Heart left ventricle (tissue), 16 donors: ENCODE results near the gene ZNF740. TPM values are rescaled to one million over a fixed set of nuclear protein-coding genes. Genes with fewer than 3 reads are reported as not detected.

Experiments used
- ATAC-seq, 4 donors: fragments of 200-7000 bp; cut with Tn5 transposase; one replicate each; pipeline ENCODE4 v1.9.1; 2020 to 2022; ENCODE audit warnings: moderate library complexity in 4 of 4, mild to moderate bottlenecking in 3 of 4, moderate number of reproducible peaks in 1 of 4
- DNase-seq, 5 donors: peaks; one replicate each; pipeline ENCODE4 v3.0.0-alpha.2; 2020
- H3K27ac ChIP-seq, 12 donors: fragments of 200-600 bp; sonication (generic) in 4 of 12; one replicate each; pipeline versions ENCODE4 v1.5.0 to v1.8.0; 2016 to 2022; ENCODE audit warnings: mild to moderate bottlenecking in 2 of 12
- H3K27me3 ChIP-seq, 9 donors: fragments of 200-600 bp; sonication (generic) in 2 of 9; one replicate each; pipeline versions ENCODE4 v1.5.1 to v1.8.0; 2016 to 2022; ENCODE audit warnings: mild to moderate bottlenecking in 3 of 9
- H3K36me3 ChIP-seq, 9 donors: fragments of 200-600 bp; sonication (generic) in 2 of 9; one replicate each; pipeline versions ENCODE4 v1.5.0 to v1.8.0; 2018 to 2022; ENCODE audit warnings: mild to moderate bottlenecking in 2 of 9
- H3K4me1 ChIP-seq, 12 donors: fragments of 200-600 bp; sonication (generic) in 4 of 12; one replicate each; pipeline versions ENCODE4 v1.5.0 to v1.8.0; 2016 to 2022; ENCODE audit warnings: mild to moderate bottlenecking in 3 of 12
- H3K4me3 ChIP-seq, 12 donors: fragments of 200-600 bp; sonication (generic) in 4 of 12; one replicate each; pipeline versions ENCODE4 v1.5.0 to v1.8.0; 2017 to 2022; ENCODE audit warnings: mild to moderate bottlenecking in 9 of 12, moderate library complexity in 4 of 12
- H3K9me3 ChIP-seq, 12 donors: fragments of 200-600 bp; sonication (generic) in 4 of 12; one replicate each; pipeline versions ENCODE4 v1.5.0 to v1.8.0; 2016 to 2022; ENCODE audit warnings: mild to moderate bottlenecking in 1 of 12
- POLR2A ChIP-seq, 2 donors: fragments of 450-650 bp; IDR thresholded peaks; one replicate each; pipeline ENCODE4 v1.6.1; 2017; ENCODE audit warnings: antibody characterized with exemption in 2 of 2, mild to moderate bottlenecking in 2 of 2, moderate library complexity in 2 of 2
- WGBS, 4 donors: extraction: QIAGEN DNeasy Blood & Tissue Kit in 2 of 4; methylation state at CpG; one replicate each; pipeline versions ENCODE4 v1.1.5 to v1.1.7; 2013 to 2018; 5-methylcytosine and 5-hydroxymethylcytosine counted together
- intact Hi-C, 10 donors: fragments of 100-400 bp; cut with DNase I; formaldehyde crosslinking; loops; one replicate each; pipeline versions ENCODE4 v1.11.1 to v1.14.2; 2022
- polyA plus RNA-seq, 2 donors: library from polyadenylated mRNA; stranded (reverse); fragments of 200-250 nt; gene quantifications; one replicate each; pipeline ENCODE4 v1.2.3, GENCODE V29; 2013
- total RNA-seq, 9 donors: library from RNA; depleted of rRNA in 2 of 9; stranded (reverse); fragments of >200 nt in 2 of 9; fragmentation: NEBNext Ultra II Directional in 3 of 9; extraction: Animal tissue kit (Norgen Biotek cat#: 25700) in 3 of 9; gene quantifications; one replicate each; pipeline versions ENCODE4 v1.1.0 to v1.2.4, GENCODE V29; 2016 to 2023
- TF ChIP-seq, protein P1 (sequence below), 12 donors: fragments of 200-600 bp; sonication (generic) in 4 of 12; IDR thresholded peaks; one replicate each; pipeline versions ENCODE4 v1.5.0 to v1.8.0; 2018 to 2022; ENCODE audit warnings: antibody characterized with exemption in 12 of 12, mild to moderate bottlenecking in 5 of 12
- donor health status: ischemic (EF 13 %, LVEDD 7.1; RV severe dilation, severe dysfunction).
- donor health status: healthy with polysubstance abuse.
- donor health status: DM: no; HTN: yes; CAD: no.
- donor health status: DM: no; HTN: no; CAD: no.
- donor health status: ischemic (EF 25% LVEDD 6.9; RV normal size, moderate dysfunction).
- donor health status: ischemic (EF 25% LVEDD 5.7; RV mildly dilated, moderate dysfunction).
- donor health status: healthy.
- donor health status: DM: yes; HTN: yes; CAD: no.
- donor health status: ischemic (EF 35%, LVEDD 5.7; RV mildly dilated, moderate dysfunction).
- donor health status: nonischemic (EF 11% LVEDD 7.7; RV severe dilation, severe dysfunction).
- donor health status: DM: yes; HTN: yes; CAD: no.
- donor health status: PGD.
- donor health status: ischemic (EF 29% LVEDD 5.4; RV normal size, mild dysfunction).
- donor health status: nonischemic (EF 23%, LVEDD 6.1; RV moderate dilation, normal function).

ZNF740 gene
- total and polyA plus RNA-seq, 11 donors, result 4.8 to 27.4 (median 17.6) TPM

DNA sequence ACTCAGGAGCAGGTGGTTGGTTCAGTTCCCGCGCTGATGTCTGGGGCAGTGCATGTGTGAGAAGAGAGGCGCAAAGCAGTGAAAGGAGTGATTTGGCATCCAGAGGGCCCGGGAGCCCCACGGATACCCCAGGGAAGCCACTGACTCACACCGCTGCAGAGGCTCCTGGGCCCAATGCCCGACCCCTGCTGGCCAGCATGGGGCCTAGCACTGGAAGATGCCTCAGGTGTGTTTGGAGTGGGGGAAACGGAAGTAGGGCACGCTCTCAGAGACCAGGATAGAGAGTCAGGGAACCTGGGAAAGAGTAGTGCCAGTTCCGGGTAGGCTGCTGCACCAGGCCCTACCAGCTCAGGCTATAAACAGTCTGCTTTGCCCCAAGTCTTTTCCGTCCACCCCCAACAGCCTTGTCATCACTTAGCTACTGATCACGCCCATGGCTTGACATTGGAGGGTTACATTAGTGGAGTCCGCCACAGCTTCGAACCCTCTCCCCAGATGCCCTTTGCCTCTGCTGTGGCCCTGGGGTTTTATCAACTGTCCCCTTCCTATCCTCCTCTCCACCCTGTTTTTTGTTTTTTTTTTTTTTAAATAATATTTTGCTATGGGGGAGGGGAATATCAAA lies 9.7 kb downstream of the ZNF740 start:
- 33 to 41% (median 35%) methylated on average over 13 to 14 of the region's 14 CpGs for WGBS, 4 donors
- ATAC-seq, result peak; percentile 52 to 83 (median 76)
- Histone ChIP-seq H3K27ac (peak overlapping the region in 3 of 12 donors; percentile 8 to 64 (median 14)), H3K4me1 (peaks cover 0 to 8% (median 3%) of the 10 kb centered on the region in 12 donors), H3K36me3 (peaks cover 0 to 72% (median 45%) of the 10 kb centered on the region in 9 donors), H3K9me3 (no peaks in the 10 kb centered on the region), H3K27me3 (no peaks in the 10 kb centered on the region), H3K4me3 (no peak overlapping the region)
- intact Hi-C loops, result loop anchor here in 4 of 10 donors (2.0 to 5.0 kb wide), 4 partner anchors 31 to 125 kb away; no protein-coding TSS in a partner anchor
- TF ChIP-seq POLR2A (IDR thresholded peaks at IDR 0.05), result no peak
- TF ChIP-seq, protein P1, sequence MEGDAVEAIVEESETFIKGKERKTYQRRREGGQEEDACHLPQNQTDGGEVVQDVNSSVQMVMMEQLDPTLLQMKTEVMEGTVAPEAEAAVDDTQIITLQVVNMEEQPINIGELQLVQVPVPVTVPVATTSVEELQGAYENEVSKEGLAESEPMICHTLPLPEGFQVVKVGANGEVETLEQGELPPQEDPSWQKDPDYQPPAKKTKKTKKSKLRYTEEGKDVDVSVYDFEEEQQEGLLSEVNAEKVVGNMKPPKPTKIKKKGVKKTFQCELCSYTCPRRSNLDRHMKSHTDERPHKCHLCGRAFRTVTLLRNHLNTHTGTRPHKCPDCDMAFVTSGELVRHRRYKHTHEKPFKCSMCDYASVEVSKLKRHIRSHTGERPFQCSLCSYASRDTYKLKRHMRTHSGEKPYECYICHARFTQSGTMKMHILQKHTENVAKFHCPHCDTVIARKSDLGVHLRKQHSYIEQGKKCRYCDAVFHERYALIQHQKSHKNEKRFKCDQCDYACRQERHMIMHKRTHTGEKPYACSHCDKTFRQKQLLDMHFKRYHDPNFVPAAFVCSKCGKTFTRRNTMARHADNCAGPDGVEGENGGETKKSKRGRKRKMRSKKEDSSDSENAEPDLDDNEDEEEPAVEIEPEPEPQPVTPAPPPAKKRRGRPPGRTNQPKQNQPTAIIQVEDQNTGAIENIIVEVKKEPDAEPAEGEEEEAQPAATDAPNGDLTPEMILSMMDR (IDR thresholded peaks at IDR 0.05), result peak; percentile 54 to 81 (median 63)
- peak in 3 of 5 donors; percentile 64 to 76 (median 66) for DNase-seq

DNA sequence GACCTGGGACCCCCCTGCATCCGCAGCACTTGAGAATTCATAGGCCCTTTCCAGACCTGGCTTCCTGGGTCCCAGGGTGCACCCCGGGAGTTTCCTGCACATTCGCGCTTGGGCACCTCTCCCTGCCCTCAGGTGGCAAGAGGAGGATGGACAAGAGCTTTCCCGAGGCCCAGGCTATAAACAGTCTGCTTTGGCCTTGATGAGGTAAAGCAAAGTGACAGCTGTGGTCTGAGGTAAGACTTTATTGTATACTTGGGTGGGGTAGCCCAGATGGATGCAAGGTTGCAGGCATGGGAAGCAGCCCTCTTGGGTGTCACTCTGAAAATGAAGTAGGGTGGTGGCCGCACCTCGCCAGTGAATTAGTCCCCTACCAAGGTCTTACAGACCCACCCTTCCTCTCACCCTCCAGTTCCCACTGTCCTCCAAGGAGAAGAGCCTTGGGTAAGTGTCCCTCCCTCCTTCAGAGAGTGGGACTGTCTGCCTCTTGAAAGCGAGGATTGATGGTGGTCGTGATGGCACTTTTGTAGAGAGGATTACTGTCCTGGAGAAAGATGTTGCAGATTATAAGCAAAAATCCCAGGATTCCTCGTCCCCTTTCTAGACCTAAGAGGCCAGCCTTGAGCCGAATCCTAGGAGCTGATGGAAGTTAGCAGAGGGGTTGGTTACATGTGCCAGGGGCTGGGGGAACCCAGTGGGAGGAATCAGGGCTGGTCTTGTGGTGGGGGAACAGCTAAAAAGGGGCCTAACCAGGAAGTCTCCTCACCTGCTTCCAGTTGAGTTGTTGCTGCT lies 10.8 kb downstream of the ZNF740 start:
- WGBS, 4 donors, result 77 to 87% (median 82%) methylated on average over 11 of the region's 11 CpGs

DNA sequence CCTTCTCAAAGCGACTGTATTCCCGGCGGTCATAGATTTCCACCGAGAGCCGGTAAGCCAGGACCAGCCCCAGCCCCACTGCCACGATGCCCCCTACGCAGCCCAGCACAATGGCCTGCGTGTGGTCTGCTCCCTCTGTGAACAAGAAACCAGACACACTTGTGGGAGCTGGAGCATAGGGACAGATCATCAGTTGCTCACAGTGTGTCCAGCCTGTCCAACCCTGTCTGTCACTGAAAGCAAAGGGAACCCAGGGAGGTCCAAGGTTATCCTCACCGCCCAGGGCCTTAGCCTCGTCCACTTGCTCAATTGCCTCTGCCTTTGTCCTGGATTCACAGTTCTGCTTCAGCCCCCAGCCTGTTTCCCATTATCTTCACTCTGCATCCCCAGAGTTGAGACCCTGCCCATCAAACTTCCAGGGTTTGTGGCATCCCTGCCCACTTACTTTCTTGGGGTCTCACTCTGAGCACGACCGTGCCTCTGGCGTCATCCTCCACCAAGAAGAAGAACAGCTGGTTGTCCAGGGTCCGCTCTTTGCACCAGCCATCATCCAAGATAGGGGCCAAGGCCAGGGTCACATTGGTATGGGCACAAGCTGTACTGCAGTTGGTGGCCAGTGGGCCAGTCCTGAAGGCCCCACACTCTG lies 11.5 kb downstream of the ZNF740 start:
- no peaks in the 10 kb centered on the region for H3K9me3 ChIP-seq
- H3K27ac ChIP-seq, result no peak overlapping the region
- WGBS, 4 donors, result 89 to 97% (median 92%) methylated on average over 10 to 14 of the region's 14 CpGs
- ATAC-seq (no peak), DNase-seq (no peak)
- no peak overlapping the region for H3K4me3 ChIP-seq
- intact Hi-C loops, result loop anchor here in 4 of 10 donors (2.0 to 5.0 kb wide), 4 partner anchors 33 to 127 kb away; no protein-coding TSS in a partner anchor
- H3K4me1 ChIP-seq, result peaks cover 0 to 8% (median 2%) of the 10 kb centered on the region in 12 donors
- H3K36me3 ChIP-seq, result peaks cover 0 to 54% (median 27%) of the 10 kb centered on the region in 9 donors
- no peaks in the 10 kb centered on the region for H3K27me3 ChIP-seq
- no peak for TF ChIP-seq POLR2A (IDR thresholded peaks at IDR 0.05)
- TF ChIP-seq, protein P1 (IDR thresholded peaks at IDR 0.05), result no peak

More for the DNA sequence above, 10.8 kb downstream of the ZNF740 start:
- Histone ChIP-seq H3K27ac (no peak overlapping the region), H3K36me3 (peaks cover 0 to 62% (median 34%) of the 10 kb centered on the region in 9 donors), H3K9me3 (no peaks in the 10 kb centered on the region), H3K4me3 (no peak overlapping the region), H3K27me3 (no peaks in the 10 kb centered on the region), H3K4me1 (peaks cover 0 to 8% (median 2%) of the 10 kb centered on the region in 12 donors)
- DNase-seq, result no peak
- intact Hi-C loops, result loop anchor here in 4 of 10 donors (2.0 to 5.0 kb wide), 4 partner anchors 32 to 126 kb away; no protein-coding TSS in a partner anchor
- TF ChIP-seq, protein P1 (IDR thresholded peaks at IDR 0.05), result no peak
- TF ChIP-seq POLR2A (IDR thresholded peaks at IDR 0.05), result no peak
- no peak for ATAC-seq
